Panc1 (cell line): Measurements from ENCODE around the gene SCLY. TPM values are rescaled to one million over a fixed set of nuclear protein-coding genes. Genes with fewer than 3 reads are reported as not detected.
"Not testable (repeated sequence)": the region's sequence is repeated elsewhere in the genome, so short reads cannot be mapped to it uniquely, and the experiment has no call there.

Source experiments
- ATAC-seq: fragments of 200-7000 bp; cut with Tn5 transposase; 2 replicates; pipeline ENCODE4 v1.9.1; 2020; ENCODE audit warnings: mild to moderate bottlenecking, moderate library complexity
- BruUV-seq: library from RNA; stranded (reverse); fragments of 400-500 nt; replicated peaks from 2 replicates; lab custom pipeline; 2021; lab: Mats Ljungman, UMichigan
- CTCF ChIA-PET: fragments of 300-600 bp; sonication (Branson Sonifier 250); formaldehyde crosslinking; loops from one replicate; lab custom pipeline; 2022; ENCODE audit warnings: antibody characterized with exemption; lab: Charles Lee
- POLR2A ChIA-PET: fragments of 300-600 bp; sonication (Branson Sonifier 250); formaldehyde crosslinking; loops from one replicate; lab custom pipeline; 2022; ENCODE audit warnings: antibody characterized with exemption; lab: Charles Lee
- DNase-seq: peaks from one replicate; pipeline ENCODE4 v3.0.0-alpha.2; 2010; ENCODE audit warnings: low read depth, low spot score
- H3K27ac ChIP-seq: 2 replicates; pipeline ENCODE4 v1.5.1; 2011; ENCODE audit warnings: mild to moderate bottlenecking, low read length, inconsistent platforms
- H3K27me3 ChIP-seq: fragments of 200-500 bp; sonication (Bioruptor generic); 2 replicates; pipeline ENCODE4 v1.6.0; 2014; ENCODE audit warnings: low read length, inconsistent platforms; ENCODE audit not compliant: control insufficient read depth, insufficient read depth
- H3K36me3 ChIP-seq: fragments of 200-500 bp; sonication (Bioruptor generic); 2 replicates; pipeline ENCODE4 v1.5.1; 2014; ENCODE audit warnings: inconsistent platforms, mild to moderate bottlenecking, low read length, moderate library complexity; ENCODE audit not compliant: control insufficient read depth, insufficient read depth
- H3K4me1 ChIP-seq: 2 replicates; pipeline ENCODE4 v1.5.1; 2011; ENCODE audit warnings: inconsistent platforms, mild to moderate bottlenecking, low read length, moderate library complexity; ENCODE audit not compliant: control insufficient read depth, insufficient read depth
- H3K4me3 ChIP-seq, 2 experiments: 2 replicates each; pipeline ENCODE4 v1.5.1; 2011 to 2012; ENCODE audit warnings: low read depth in 2 of 2, low read length in 2 of 2, mild to moderate bottlenecking in 2 of 2, inconsistent platforms in 1 of 2, moderate library complexity in 1 of 2
- H3K9me3 ChIP-seq: fragments of 200-500 bp; sonication (Bioruptor generic); 2 replicates; pipeline ENCODE4 v1.5.1; 2014; ENCODE audit warnings: low read depth, mild to moderate bottlenecking, inconsistent platforms, low read length, moderate library complexity; ENCODE audit not compliant: control insufficient read depth, insufficient read depth
- POLR2AphosphoS5 ChIP-seq: IDR thresholded peaks from 2 replicates; pipeline ENCODE4 v1.6.1; 2012; ENCODE audit warnings: mild to moderate bottlenecking, low read depth, low read length, moderate library complexity
- REST ChIP-seq, 2 experiments: IDR thresholded peaks; 2 replicates each; pipeline ENCODE4 v1.6.1; 2011 to 2012; ENCODE audit warnings: low read depth in 2 of 2, control low read depth in 1 of 2, low read length in 1 of 2, mild to moderate bottlenecking in 1 of 2, moderate library complexity in 1 of 2; ENCODE audit not compliant: insufficient read depth in 1 of 2
- SIN3A ChIP-seq: IDR thresholded peaks from 2 replicates; pipeline ENCODE4 v1.6.1; 2012; ENCODE audit warnings: low read depth, mild to moderate bottlenecking, low read length, moderate library complexity, borderline replicate concordance; ENCODE audit not compliant: insufficient read depth
- TCF7L2 ChIP-seq: IDR thresholded peaks from 2 replicates; pipeline ENCODE4 v1.6.1; 2011; ENCODE audit warnings: mild to moderate bottlenecking, low read depth, low read length, inconsistent platforms
- in situ Hi-C: cut with HindIII; loops from 2 replicates; pipeline ENCODE4 v1.10.0; 2016; ENCODE audit warnings: low sequenced_read_pairs, low pct_unique_long_range_greater_than_20kb
- intact Hi-C: fragments of 100-400 bp; cut with micrococcal nuclease; formaldehyde crosslinking; loops from one replicate; pipeline ENCODE4 v1.10.0; 2022; ENCODE audit not compliant: unreplicated experiment
- total RNA-seq: library from RNA; stranded (reverse); gene quantifications from one replicate; pipeline ENCODE4 v1.2.1, GENCODE V29; 2021; ENCODE audit not compliant: unreplicated experiment
- TF ChIP-seq, protein P1 (sequence below): fragments of 450-650 bp; IDR thresholded peaks from 2 replicates; pipeline ENCODE4 v1.5.1; 2017; ENCODE audit warnings: mild to moderate bottlenecking

Gene SCLY
- total RNA-seq, 1 experiment from 2014 or later: 31.4 TPM

DNA sequence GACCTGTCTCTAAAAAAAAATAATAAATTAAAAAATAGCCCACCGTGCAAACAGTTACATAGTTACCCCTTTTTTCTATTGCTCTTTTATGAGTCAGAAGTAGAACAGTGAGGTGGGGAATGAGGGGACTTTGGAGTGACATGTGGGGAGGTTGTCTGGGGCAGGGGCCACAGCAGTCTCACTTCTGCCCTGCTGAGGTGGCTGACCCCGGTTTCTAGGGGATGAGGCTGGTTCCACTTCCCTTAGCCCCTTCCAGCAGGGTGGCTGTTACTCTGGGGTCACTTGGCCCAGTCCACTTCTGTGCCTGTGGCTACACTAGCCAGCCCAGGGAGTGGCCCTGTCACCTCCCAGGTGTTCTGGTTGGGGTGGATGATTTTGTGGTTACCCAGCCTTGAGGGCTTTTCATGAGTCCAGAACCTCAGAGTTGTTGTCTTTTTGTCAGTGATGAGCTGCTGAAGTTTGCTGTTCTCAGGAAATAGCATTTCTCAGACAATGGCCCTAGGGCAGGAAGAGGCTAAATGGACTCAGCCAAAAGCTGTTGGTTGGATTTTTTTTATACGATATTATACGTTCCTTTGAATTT, 28.0 kb upstream of the SCLY start:
- no peak overlapping the region for H3K4me3 ChIP-seq
- no peaks in the 10 kb centered on the region for H3K36me3 ChIP-seq
- TF ChIP-seq POLR2AphosphoS5 (no peak), REST (IDR thresholded peaks at IDR 0.05; ENCODE audit: insufficient read depth in 1 of 2, low read depth in 2 of 2, low read length in 1 of 2) (no peak), TCF7L2 (no peak), SIN3A (no peak)
- TF ChIP-seq, protein P1, sequence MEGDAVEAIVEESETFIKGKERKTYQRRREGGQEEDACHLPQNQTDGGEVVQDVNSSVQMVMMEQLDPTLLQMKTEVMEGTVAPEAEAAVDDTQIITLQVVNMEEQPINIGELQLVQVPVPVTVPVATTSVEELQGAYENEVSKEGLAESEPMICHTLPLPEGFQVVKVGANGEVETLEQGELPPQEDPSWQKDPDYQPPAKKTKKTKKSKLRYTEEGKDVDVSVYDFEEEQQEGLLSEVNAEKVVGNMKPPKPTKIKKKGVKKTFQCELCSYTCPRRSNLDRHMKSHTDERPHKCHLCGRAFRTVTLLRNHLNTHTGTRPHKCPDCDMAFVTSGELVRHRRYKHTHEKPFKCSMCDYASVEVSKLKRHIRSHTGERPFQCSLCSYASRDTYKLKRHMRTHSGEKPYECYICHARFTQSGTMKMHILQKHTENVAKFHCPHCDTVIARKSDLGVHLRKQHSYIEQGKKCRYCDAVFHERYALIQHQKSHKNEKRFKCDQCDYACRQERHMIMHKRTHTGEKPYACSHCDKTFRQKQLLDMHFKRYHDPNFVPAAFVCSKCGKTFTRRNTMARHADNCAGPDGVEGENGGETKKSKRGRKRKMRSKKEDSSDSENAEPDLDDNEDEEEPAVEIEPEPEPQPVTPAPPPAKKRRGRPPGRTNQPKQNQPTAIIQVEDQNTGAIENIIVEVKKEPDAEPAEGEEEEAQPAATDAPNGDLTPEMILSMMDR: no peak
- no TSS peak for BruUV-seq
- intact Hi-C loops (no loop called here), in situ Hi-C loops (no loop called here)
- H3K4me1 ChIP-seq: no peaks in the 10 kb centered on the region
- ATAC-seq (no peak), DNase-seq (no peak)
- H3K27me3 ChIP-seq: no peaks in the 10 kb centered on the region
- CTCF ChIA-PET: no interaction called here
- no peak overlapping the region for H3K27ac ChIP-seq
- no peaks in the 10 kb centered on the region for H3K9me3 ChIP-seq
- POLR2A ChIA-PET: interaction anchor here (0.6 kb wide), 1 partner anchor 44 kb away, joined by 4 read pairs; no protein-coding TSS in a partner anchor

DNA sequence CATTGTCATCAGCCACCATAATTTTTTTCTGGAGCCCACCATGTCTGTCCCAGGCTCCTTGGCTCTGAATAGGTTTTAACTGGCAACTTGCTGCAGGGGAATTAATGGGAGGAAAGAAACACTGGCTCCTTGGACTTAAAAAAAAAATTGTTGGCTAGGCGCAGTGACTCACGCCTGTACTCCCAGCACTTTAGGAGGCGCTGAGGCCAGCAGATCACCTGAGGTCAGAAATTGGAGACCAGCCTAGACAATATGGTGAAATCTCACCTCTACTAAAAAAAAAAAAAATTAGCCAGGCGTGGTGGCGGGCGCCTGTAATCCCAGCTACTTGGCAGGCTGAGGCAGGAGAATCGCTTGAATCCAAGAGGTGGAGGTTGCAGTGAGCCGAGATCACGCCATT, 26.8 kb upstream of the SCLY start:
- H3K4me3 ChIP-seq, H3K36me3 ChIP-seq, H3K27me3 ChIP-seq, CTCF ChIA-PET, ATAC-seq, in situ Hi-C loops, POLR2A ChIA-PET, BruUV-seq, intact Hi-C loops, DNase-seq, H3K9me3 ChIP-seq, H3K4me1 ChIP-seq, H3K27ac ChIP-seq: not testable (repeated sequence)

DNA sequence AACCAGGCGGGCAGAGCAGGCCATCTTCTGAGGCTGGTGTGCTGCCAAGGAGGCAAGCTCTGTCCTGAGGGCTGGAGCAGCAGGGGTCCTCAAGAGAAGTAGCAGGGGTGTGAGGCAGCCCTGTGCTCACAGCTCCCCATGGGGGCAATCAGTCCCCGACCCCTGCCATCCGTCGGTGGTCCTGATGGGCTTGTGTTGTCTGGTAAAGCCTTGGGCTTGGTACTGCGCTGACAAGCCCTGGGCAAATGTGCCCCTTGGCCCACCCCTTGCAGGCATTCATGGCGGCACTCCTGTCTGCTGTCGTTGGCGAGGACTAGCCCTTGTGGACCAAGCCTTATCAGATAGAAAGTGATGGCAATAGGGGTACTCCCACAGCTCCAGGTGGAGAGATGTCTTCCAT, 22.6 kb upstream of the SCLY start:
- in situ Hi-C loops: no loop called here
- H3K27ac ChIP-seq: no peak overlapping the region
- intact Hi-C loops: no loop called here
- no peaks in the 10 kb centered on the region for H3K9me3 ChIP-seq
- DNase-seq (no peak), ATAC-seq (no peak)
- 0 out of 2 replicates have a peak, but pooled peaks cover 3% of the 10 kb centered on the region for H3K36me3 ChIP-seq
- TF ChIP-seq REST (IDR thresholded peaks at IDR 0.05; ENCODE audit: insufficient read depth in 1 of 2, low read depth in 2 of 2, low read length in 1 of 2): no peak
- no peak for TF ChIP-seq SIN3A
- TF ChIP-seq, protein P1: no peak
- no peak for TF ChIP-seq POLR2AphosphoS5
- H3K27me3 ChIP-seq: no peaks in the 10 kb centered on the region
- H3K4me3 ChIP-seq: no peak overlapping the region
- ChIA-PET CTCF (no interaction called here), POLR2A (interaction anchor here (0.6 kb wide), 1 partner anchor 28 kb away, joined by 3 read pairs; no protein-coding TSS in a partner anchor)
- no peaks in the 10 kb centered on the region for H3K4me1 ChIP-seq
- no TSS peak for BruUV-seq
